Liver (tissue), 9 donors: Measurements from ENCODE around the gene C12orf75. TPM values are rescaled to one million over a fixed set of nuclear protein-coding genes. Genes with fewer than 3 reads are reported as not detected.

Experiments
- DNase-seq: peaks from one replicate; pipeline ENCODE4 v3.0.0-alpha.2; 2017; ENCODE audit warnings: low spot score
- H3K27ac ChIP-seq, 2 donors: one replicate each; pipeline ENCODE4 v1.7.0; 2013; ENCODE audit warnings: inconsistent platforms in 2 of 2, low read length in 2 of 2, control low read depth in 1 of 2, low read depth in 1 of 2, mild to moderate bottlenecking in 1 of 2
- H3K27me3 ChIP-seq, 4 donors: one replicate each; pipeline versions ENCODE4 v1.6.1 to v1.7.0; 2013; ENCODE audit warnings: low read length in 3 of 4, inconsistent platforms in 1 of 4, mild to moderate bottlenecking in 1 of 4, moderate library complexity in 1 of 4; ENCODE audit not compliant: control insufficient read depth in 4 of 4, insufficient read depth in 4 of 4
- H3K36me3 ChIP-seq, 4 donors: one replicate each; pipeline versions ENCODE4 v1.6.1 to v1.7.0; 2013; ENCODE audit warnings: low read length in 3 of 4, mild to moderate bottlenecking in 3 of 4, low read depth in 1 of 4, moderate library complexity in 1 of 4; ENCODE audit not compliant: control insufficient read depth in 4 of 4, insufficient read depth in 3 of 4
- H3K4me1 ChIP-seq, 4 donors: one replicate each; pipeline versions ENCODE4 v1.6.1 to v1.7.0; 2013; ENCODE audit warnings: low read length in 3 of 4, mild to moderate bottlenecking in 3 of 4, moderate library complexity in 1 of 4; ENCODE audit not compliant: control insufficient read depth in 4 of 4, insufficient read depth in 4 of 4
- H3K4me3 ChIP-seq, 3 donors: one replicate each; pipeline versions ENCODE4 v1.6.1 to v1.7.0; 2013; ENCODE audit warnings: low read length in 3 of 3, control low read depth in 1 of 3, low read depth in 1 of 3, mild to moderate bottlenecking in 1 of 3
- H3K9ac ChIP-seq, 2 donors: one replicate each; pipeline ENCODE4 v1.7.0; 2013; ENCODE audit warnings: low read length in 2 of 2, mild to moderate bottlenecking in 2 of 2, moderate library complexity in 2 of 2, control low read depth in 1 of 2, low read depth in 1 of 2
- H3K9me3 ChIP-seq, 4 donors: one replicate each; pipeline versions ENCODE4 v1.6.1 to v1.7.0; 2013; ENCODE audit warnings: low read length in 3 of 4; ENCODE audit not compliant: control insufficient read depth in 4 of 4
- EGR1 ChIP-seq, 2 donors: IDR thresholded peaks; 2 replicates each; pipeline ENCODE4 v1.6.1; 2016 to 2018; ENCODE audit warnings: antibody characterized with exemption in 2 of 2, low read depth in 2 of 2
- FOXA1 ChIP-seq: IDR thresholded peaks from 2 replicates; pipeline ENCODE4 v1.6.1; 2016; ENCODE audit warnings: antibody characterized with exemption
- FOXA2 ChIP-seq: IDR thresholded peaks from 2 replicates; pipeline ENCODE4 v1.6.1; 2016; ENCODE audit warnings: antibody characterized with exemption
- GABPA ChIP-seq, 2 donors: IDR thresholded peaks in 1 of 2; conservative IDR thresholded peaks in 1 of 2; 2 replicates each; pipeline ENCODE4 v1.6.1; 2016; ENCODE audit warnings: antibody characterized with exemption in 2 of 2, mild to moderate bottlenecking in 1 of 2, moderate library complexity in 1 of 2
- HNF4A ChIP-seq, 2 donors: conservative IDR thresholded peaks; 2 replicates each; pipeline ENCODE4 v1.6.1; 2016; ENCODE audit warnings: antibody characterized with exemption in 2 of 2, mild to moderate bottlenecking in 2 of 2
- HNF4G ChIP-seq: IDR thresholded peaks from 2 replicates; pipeline ENCODE4 v1.6.1; 2016; ENCODE audit warnings: antibody characterized with exemption
- JUND ChIP-seq, 2 donors: IDR thresholded peaks; 2 replicates each; pipeline ENCODE4 v1.6.1; 2016; ENCODE audit warnings: antibody characterized with exemption in 2 of 2
- RXRA ChIP-seq, 2 donors: IDR thresholded peaks; 2 replicates each; pipeline ENCODE4 v1.6.1; 2017 to 2018; ENCODE audit warnings: antibody characterized with exemption in 2 of 2, mild to moderate bottlenecking in 1 of 2
- SP1 ChIP-seq: IDR thresholded peaks from 2 replicates; pipeline ENCODE4 v1.6.1; 2018; ENCODE audit warnings: antibody characterized with exemption, mild to moderate bottlenecking
- WGBS: extraction: QIAGEN DNeasy Blood & Tissue Kit; methylation state at CpG from one replicate; pipeline ENCODE4 v1.1.7; 2013; 5-methylcytosine and 5-hydroxymethylcytosine counted together
- polyA plus RNA-seq, 2 donors: library from polyadenylated mRNA; stranded (reverse) in 1 of 2; unstranded in 1 of 2; fragments of 200-250 nt in 1 of 2; fragments of >200 nt in 1 of 2; fragmentation: Nextera tagmentation in 1 of 2; extraction: Ambion mirVana in 1 of 2; gene quantifications; one replicate each; pipeline versions ENCODE4 v1.2.1 to v1.2.3, GENCODE V29; 2013 to 2015
- total RNA-seq, 2 donors: library from RNA; depleted of rRNA; stranded (reverse); fragments of >200 nt; gene quantifications; one replicate each; pipeline ENCODE4 v1.2.3, GENCODE V29; 2014
- TF ChIP-seq, protein P1 (sequence below): IDR thresholded peaks from 2 replicates; pipeline ENCODE4 v1.6.1; 2016; ENCODE audit warnings: antibody characterized with exemption, mild to moderate bottlenecking
- TF ChIP-seq, protein P2 (sequence below): IDR thresholded peaks from 2 replicates; pipeline ENCODE4 v1.6.1; 2016; ENCODE audit warnings: antibody characterized with exemption
- TF ChIP-seq, protein P3 (sequence below): IDR thresholded peaks from 2 replicates; pipeline ENCODE4 v1.6.1; 2016; ENCODE audit warnings: antibody characterized with exemption
- TF ChIP-seq, protein P4 (sequence below): fragments of 150-350 bp; IDR thresholded peaks from 2 replicates; pipeline ENCODE4 v1.5.1; 2017; ENCODE audit warnings: improper control_type of control experiment, low read depth, low read length; ENCODE audit not compliant: missing input control
- donor health status: healthy.
- donor health status: healthy.
- donor health status: healthy.
- donor health status: healthy.
- donor health status: healthy.

C12orf75 gene
- total and polyA plus RNA-seq, 4 donors = 1.2 to 3.9 (median 2.8) TPM

DNA sequence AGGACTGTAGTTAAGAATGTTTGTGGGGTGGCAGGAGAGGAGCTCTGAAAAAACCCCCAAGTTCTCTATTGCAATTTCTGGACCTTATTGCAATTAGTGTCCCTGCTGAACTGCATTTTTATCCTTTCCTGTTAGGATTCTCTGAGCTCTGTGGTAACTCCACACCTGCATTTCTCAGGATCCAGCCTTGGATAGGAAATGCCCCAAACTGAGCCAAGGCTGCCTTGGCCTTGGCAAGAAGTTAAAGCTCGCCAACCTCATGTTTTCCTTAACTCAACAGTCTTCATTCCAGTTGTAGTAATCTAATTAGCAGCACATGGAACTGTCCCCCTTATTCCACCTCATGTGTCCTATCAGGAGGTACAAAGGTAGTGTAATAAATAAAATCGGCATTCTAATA, 66.5 kb downstream of the C12orf75 start (continued):
- TF ChIP-seq, protein P1, sequence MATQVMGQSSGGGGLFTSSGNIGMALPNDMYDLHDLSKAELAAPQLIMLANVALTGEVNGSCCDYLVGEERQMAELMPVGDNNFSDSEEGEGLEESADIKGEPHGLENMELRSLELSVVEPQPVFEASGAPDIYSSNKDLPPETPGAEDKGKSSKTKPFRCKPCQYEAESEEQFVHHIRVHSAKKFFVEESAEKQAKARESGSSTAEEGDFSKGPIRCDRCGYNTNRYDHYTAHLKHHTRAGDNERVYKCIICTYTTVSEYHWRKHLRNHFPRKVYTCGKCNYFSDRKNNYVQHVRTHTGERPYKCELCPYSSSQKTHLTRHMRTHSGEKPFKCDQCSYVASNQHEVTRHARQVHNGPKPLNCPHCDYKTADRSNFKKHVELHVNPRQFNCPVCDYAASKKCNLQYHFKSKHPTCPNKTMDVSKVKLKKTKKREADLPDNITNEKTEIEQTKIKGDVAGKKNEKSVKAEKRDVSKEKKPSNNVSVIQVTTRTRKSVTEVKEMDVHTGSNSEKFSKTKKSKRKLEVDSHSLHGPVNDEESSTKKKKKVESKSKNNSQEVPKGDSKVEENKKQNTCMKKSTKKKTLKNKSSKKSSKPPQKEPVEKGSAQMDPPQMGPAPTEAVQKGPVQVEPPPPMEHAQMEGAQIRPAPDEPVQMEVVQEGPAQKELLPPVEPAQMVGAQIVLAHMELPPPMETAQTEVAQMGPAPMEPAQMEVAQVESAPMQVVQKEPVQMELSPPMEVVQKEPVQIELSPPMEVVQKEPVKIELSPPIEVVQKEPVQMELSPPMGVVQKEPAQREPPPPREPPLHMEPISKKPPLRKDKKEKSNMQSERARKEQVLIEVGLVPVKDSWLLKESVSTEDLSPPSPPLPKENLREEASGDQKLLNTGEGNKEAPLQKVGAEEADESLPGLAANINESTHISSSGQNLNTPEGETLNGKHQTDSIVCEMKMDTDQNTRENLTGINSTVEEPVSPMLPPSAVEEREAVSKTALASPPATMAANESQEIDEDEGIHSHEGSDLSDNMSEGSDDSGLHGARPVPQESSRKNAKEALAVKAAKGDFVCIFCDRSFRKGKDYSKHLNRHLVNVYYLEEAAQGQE = no peak
- TF ChIP-seq RXRA (IDR thresholded peaks at IDR 0.05) = no peak

DNA sequence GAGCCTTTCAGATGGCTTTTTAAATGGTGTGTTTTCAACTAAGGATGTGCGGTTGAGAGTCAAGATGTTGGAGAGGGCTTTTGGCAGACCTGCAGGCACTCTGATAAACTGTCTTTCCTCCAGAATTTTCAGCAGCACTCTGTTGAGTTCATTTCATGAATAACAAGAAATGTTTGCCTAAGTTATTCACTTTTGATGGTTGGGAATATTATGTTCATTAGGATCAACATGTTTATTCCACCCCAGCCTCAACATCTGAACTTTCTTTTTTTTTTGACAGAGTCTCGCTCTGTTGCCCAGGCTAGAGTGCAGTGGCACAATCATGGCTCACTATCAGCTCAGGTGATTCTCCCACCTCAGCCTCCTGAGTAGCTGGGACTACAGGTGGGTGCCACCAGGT, 68.4 kb downstream of the C12orf75 start:
- Histone ChIP-seq H3K9ac (no peak overlapping the region), H3K4me3 (no peak overlapping the region), H3K36me3 (no peaks in the 10 kb centered on the region), H3K27me3 (no peaks in the 10 kb centered on the region), H3K27ac (no peak overlapping the region), H3K4me1 (peaks cover 0 to 6% (median 1%) of the 10 kb centered on the region in 4 donors), H3K9me3 (no peaks in the 10 kb centered on the region)
- TF ChIP-seq, protein P2, sequence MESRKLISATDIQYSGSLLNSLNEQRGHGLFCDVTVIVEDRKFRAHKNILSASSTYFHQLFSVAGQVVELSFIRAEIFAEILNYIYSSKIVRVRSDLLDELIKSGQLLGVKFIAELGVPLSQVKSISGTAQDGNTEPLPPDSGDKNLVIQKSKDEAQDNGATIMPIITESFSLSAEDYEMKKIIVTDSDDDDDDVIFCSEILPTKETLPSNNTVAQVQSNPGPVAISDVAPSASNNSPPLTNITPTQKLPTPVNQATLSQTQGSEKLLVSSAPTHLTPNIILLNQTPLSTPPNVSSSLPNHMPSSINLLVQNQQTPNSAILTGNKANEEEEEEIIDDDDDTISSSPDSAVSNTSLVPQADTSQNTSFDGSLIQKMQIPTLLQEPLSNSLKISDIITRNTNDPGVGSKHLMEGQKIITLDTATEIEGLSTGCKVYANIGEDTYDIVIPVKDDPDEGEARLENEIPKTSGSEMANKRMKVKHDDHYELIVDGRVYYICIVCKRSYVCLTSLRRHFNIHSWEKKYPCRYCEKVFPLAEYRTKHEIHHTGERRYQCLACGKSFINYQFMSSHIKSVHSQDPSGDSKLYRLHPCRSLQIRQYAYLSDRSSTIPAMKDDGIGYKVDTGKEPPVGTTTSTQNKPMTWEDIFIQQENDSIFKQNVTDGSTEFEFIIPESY = no peak
- no peak for TF ChIP-seq FOXA2
- TF ChIP-seq GABPA (IDR thresholded peaks at IDR 0.05 in 1 of 2, conservative IDR thresholded peaks at IDR 0.05 in 1 of 2) = no peak
- TF ChIP-seq, protein P1 = no peak
- no peak for TF ChIP-seq FOXA1
- TF ChIP-seq SP1 = no peak
- no peak for TF ChIP-seq JUND (IDR thresholded peaks at IDR 0.05)
- TF ChIP-seq, protein P3, sequence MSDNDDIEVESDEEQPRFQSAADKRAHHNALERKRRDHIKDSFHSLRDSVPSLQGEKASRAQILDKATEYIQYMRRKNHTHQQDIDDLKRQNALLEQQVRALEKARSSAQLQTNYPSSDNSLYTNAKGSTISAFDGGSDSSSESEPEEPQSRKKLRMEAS = no peak
- TF ChIP-seq, protein P4, sequence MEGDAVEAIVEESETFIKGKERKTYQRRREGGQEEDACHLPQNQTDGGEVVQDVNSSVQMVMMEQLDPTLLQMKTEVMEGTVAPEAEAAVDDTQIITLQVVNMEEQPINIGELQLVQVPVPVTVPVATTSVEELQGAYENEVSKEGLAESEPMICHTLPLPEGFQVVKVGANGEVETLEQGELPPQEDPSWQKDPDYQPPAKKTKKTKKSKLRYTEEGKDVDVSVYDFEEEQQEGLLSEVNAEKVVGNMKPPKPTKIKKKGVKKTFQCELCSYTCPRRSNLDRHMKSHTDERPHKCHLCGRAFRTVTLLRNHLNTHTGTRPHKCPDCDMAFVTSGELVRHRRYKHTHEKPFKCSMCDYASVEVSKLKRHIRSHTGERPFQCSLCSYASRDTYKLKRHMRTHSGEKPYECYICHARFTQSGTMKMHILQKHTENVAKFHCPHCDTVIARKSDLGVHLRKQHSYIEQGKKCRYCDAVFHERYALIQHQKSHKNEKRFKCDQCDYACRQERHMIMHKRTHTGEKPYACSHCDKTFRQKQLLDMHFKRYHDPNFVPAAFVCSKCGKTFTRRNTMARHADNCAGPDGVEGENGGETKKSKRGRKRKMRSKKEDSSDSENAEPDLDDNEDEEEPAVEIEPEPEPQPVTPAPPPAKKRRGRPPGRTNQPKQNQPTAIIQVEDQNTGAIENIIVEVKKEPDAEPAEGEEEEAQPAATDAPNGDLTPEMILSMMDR = no peak
- TF ChIP-seq EGR1 (IDR thresholded peaks at IDR 0.05; ENCODE audit: low read depth in 2 of 2) = no peak
- TF ChIP-seq HNF4G = no peak
- TF ChIP-seq HNF4A (conservative IDR thresholded peaks at IDR 0.05) = no peak
- DNase-seq = no peak
- WGBS = 96% methylated on average over 2 of the region's 2 CpGs
